Cortex of kidney (tissue), 1 donor: ENCODE measurements around the gene MRPS15.

Experiments used
- DNase-seq: peaks from one replicate; lab custom pipeline; 2025; lab: John Stamatoyannopoulos, UW

MRPS15 gene

GRCh38 chr1:36419569-36419968 is 44.6 kb downstream of the MRPS15 start:
- DNase-seq: no peak

- DNase-seq: no peak
Measured at GRCh38 chr1:36419140-36419539, 45.0 kb downstream of the MRPS15 start.

GRCh38 chr1:36417931-36418330 is 46.3 kb downstream of the MRPS15 start:
- DNase-seq: no peak

DNA sequence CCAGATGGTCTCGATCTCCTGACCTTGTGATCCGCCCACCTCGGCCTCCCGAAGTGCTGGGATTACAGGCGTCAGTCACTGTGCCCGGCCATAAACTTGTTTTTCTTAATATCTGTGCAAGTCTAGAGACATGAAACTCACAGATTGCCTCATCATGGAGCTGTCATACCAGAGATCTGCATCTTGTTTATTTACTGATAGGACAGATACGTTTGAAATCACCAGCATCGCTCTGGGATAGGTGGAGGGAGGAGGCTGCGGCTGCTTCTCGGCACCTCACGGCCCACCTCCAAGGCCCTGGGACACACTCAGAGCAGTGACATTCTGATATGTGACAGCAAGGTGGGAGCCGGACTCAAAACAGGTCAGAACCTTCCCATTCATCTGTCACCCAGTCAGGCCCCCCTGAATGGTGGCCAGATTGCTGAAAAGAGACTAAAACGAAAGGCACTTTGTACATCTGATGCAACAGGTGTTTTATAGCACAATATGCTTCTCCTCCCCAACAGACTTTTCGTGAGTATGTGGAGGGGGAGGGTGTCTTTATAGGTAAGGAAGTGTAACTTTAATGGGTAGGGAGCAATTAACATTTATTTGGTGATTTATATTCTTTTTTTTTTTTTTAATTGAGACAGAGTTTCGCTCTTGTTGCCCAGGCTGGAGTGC is 48.4 kb downstream of the MRPS15 start:
- no peak for DNase-seq

- no peak for DNase-seq
Measured at GRCh38 chr1:36414384-36414783, 49.8 kb downstream of the MRPS15 start.

GRCh38 chr1:36411674-36412648 is 52.2 kb downstream of the MRPS15 start:
- no peak for DNase-seq

DNA sequence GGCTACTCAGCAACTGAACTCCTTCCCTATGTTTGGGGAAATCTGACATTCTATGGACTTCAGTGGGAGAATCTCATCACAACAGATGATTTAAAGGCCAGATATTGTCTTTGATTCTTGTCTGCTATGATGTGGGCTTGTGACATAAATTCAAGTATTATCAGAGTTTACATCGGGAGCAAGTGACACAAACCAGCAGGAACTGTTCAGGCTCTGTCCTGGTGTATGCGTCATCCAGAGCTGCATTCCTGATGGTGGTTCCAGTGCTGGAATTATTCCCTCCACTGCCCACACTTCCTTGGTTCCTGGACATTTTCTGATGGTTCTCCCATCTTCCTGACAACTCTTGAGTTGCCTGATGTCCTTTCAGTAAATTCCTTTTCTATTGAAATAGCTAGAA is 55.7 kb downstream of the MRPS15 start:
- DNase-seq: no peak

- no peak for DNase-seq
Measured at GRCh38 chr1:36406440-36406839, 57.7 kb downstream of the MRPS15 start.
